ENCODE measurements around the gene NEMP1. TPM values are rescaled to one million over a fixed set of nuclear protein-coding genes. Genes with fewer than 3 reads are reported as not detected.
A peak's percentile ranks its signal among the peaks of the same experiment; 100 is the strongest.
"Not testable (repeated sequence)": the region's sequence is repeated elsewhere in the genome, so short reads cannot be mapped to it uniquely, and the experiment has no call there.

Gene NEMP1
- total RNA-seq, 4 donors from 2014 or later: 4.6 to 11.6 (median 5.7) TPM

GRCh38 chr12:57066245-57066644 is 12.3 kb downstream of the NEMP1 start:
- Histone ChIP-seq H3K4me1 (peaks cover 0 to 13% (median under 1%) of the 10 kb centered on the region in 4 donors), H3K9me3 (no peaks in the 10 kb centered on the region), H3K36me3 (no peaks in the 10 kb centered on the region), H3K27ac (peak overlapping the region in 1 of 4 donors; percentile 12), H3K27me3 (no peaks in the 10 kb centered on the region), H3K4me3 (no peak overlapping the region)
- no peak for TF ChIP-seq POLR2A (IDR thresholded peaks at IDR 0.05)
- TF ChIP-seq, protein P1, sequence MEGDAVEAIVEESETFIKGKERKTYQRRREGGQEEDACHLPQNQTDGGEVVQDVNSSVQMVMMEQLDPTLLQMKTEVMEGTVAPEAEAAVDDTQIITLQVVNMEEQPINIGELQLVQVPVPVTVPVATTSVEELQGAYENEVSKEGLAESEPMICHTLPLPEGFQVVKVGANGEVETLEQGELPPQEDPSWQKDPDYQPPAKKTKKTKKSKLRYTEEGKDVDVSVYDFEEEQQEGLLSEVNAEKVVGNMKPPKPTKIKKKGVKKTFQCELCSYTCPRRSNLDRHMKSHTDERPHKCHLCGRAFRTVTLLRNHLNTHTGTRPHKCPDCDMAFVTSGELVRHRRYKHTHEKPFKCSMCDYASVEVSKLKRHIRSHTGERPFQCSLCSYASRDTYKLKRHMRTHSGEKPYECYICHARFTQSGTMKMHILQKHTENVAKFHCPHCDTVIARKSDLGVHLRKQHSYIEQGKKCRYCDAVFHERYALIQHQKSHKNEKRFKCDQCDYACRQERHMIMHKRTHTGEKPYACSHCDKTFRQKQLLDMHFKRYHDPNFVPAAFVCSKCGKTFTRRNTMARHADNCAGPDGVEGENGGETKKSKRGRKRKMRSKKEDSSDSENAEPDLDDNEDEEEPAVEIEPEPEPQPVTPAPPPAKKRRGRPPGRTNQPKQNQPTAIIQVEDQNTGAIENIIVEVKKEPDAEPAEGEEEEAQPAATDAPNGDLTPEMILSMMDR (IDR thresholded peaks at IDR 0.05): no peak
- DNase-seq: no peak

- peak in 1 of 3 donors; percentile 53 for DNase-seq
- no peak for TF ChIP-seq POLR2A (IDR thresholded peaks at IDR 0.05)
- TF ChIP-seq, protein P1 (IDR thresholded peaks at IDR 0.05): no peak
- peaks cover 0 to 20% (median 6%) of the 10 kb centered on the region in 4 donors for H3K4me1 ChIP-seq
- H3K27me3 ChIP-seq: no peaks in the 10 kb centered on the region
- H3K27ac ChIP-seq: peak overlapping the region in 3 of 4 donors; percentile 37 to 73 (median 59)
- no peaks in the 10 kb centered on the region for H3K9me3 ChIP-seq
- no peaks in the 10 kb centered on the region for H3K36me3 ChIP-seq
- no peak overlapping the region for H3K4me3 ChIP-seq
Measured at GRCh38 chr12:57063991-57064685, 14.5 kb downstream of the NEMP1 start.

- Histone ChIP-seq H3K4me3 (no peak overlapping the region), H3K27me3 (no peaks in the 10 kb centered on the region), H3K4me1 (peaks cover 0 to 31% (median 3%) of the 10 kb centered on the region in 4 donors), H3K27ac (peak overlapping the region in 2 of 4 donors; percentile 3 to 55), H3K9me3 (no peaks in the 10 kb centered on the region), H3K36me3 (no peaks in the 10 kb centered on the region)
- no peak for DNase-seq
- no peak for TF ChIP-seq POLR2A (IDR thresholded peaks at IDR 0.05)
- TF ChIP-seq, protein P1 (IDR thresholded peaks at IDR 0.05): no peak
Measured at GRCh38 chr12:57058454-57058853, 20.1 kb downstream of the NEMP1 start.

DNA sequence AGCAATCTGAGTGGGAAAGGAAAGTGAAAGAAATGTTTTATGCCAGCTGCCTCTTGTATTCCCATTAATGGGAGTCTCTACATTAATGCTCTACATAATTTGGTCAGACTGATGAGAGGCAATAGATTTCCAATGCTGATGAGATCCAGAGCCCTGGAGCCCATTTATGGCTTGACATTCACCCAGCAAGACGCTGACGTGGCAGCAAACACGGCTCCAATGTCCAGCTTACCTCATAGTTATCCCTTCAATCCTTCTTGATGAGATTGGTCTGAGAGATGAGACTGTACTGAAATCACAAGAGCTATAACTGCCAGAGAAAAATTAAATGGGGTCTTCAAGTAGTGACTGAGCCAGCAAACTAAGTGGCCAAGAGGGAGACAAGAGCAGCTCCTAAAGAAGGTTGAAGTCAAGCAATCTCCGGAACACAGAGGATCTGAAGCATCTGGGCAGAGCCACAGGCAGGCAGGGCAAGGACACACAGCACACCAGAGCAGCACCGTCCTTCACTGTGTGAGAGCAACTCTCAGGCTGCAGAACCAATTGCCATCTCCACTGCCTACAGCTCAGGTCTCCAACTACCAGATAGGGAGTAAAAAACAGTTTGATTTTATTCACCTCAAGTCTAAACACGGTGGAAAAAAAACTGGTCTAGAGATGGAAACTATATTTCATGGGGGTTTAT is 21.4 kb downstream of the NEMP1 start:
- Histone ChIP-seq H3K4me3 (peak overlapping the region in 1 of 4 donors; percentile 3), H3K27me3 (no peaks in the 10 kb centered on the region), H3K4me1 (peaks cover 0 to 31% (median 3%) of the 10 kb centered on the region in 4 donors), H3K9me3 (no peaks in the 10 kb centered on the region), H3K27ac (peak overlapping the region in 3 of 4 donors; percentile 55 to 68 (median 61)), H3K36me3 (no peaks in the 10 kb centered on the region)
- TF ChIP-seq POLR2A (IDR thresholded peaks at IDR 0.05): no peak
- TF ChIP-seq, protein P1 (IDR thresholded peaks at IDR 0.05): no peak
- DNase-seq: peak in 1 of 3 donors; percentile 83

GRCh38 chr12:57055824-57056223 is 22.8 kb downstream of the NEMP1 start:
- H3K27ac ChIP-seq: no peak overlapping the region
- H3K36me3 ChIP-seq: no peaks in the 10 kb centered on the region
- H3K4me1 ChIP-seq: peaks cover 0 to 25% (median 3%) of the 10 kb centered on the region in 4 donors
- no peak overlapping the region for H3K4me3 ChIP-seq
- H3K27me3 ChIP-seq: no peaks in the 10 kb centered on the region
- H3K9me3 ChIP-seq: no peaks in the 10 kb centered on the region
- DNase-seq: no peak
- TF ChIP-seq POLR2A (IDR thresholded peaks at IDR 0.05): no peak
- TF ChIP-seq, protein P1 (IDR thresholded peaks at IDR 0.05): no peak

- not testable (repeated sequence) for H3K27me3 ChIP-seq, H3K36me3 ChIP-seq, H3K4me1 ChIP-seq, H3K27ac ChIP-seq, H3K9me3 ChIP-seq, H3K4me3 ChIP-seq, DNase-seq
Measured at GRCh38 chr12:57053901-57054300, 24.7 kb downstream of the NEMP1 start.

DNA sequence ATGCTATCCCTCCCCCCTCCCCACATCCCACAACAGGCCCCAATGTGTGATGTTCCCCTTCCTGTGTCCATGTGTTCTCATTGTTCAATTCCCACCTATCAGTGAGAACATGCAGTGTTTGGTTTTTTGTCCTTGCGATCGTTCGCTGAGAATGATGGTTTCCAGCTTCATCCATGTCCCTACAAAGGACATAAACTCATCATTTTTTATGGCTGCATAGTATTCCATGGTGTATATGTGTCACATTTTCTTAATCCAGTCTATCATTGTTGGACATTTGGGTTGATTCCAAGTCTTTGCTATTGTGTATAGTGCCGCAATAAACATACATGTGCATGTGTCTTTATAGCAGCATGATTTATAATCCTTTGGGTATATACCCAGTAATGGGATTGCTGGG is 25.4 kb downstream of the NEMP1 start:
- DNase-seq, H3K4me3 ChIP-seq: not testable (repeated sequence)

More for the DNA sequence above, 25.4 kb downstream of the NEMP1 start:
- not testable (repeated sequence) for H3K27me3 ChIP-seq, H3K27ac ChIP-seq, H3K4me1 ChIP-seq, H3K36me3 ChIP-seq, H3K9me3 ChIP-seq
